Tibial nerve (tissue), 4 donors: ENCODE results near the gene PPP1R18. TPM values are rescaled to one million over a fixed set of nuclear protein-coding genes. Genes with fewer than 3 reads are reported as not detected.

ENCODE experiments used
- DNase-seq, 2 donors: peaks; one replicate each; pipeline ENCODE4 v3.0.0-alpha.2; 2019; ENCODE audit warnings: low spot score in 2 of 2
- H3K27ac ChIP-seq, 4 donors: fragments of 200-600 bp; sonication (generic) in 3 of 4; one replicate each; pipeline ENCODE4 v1.5.1; 2017 to 2019; ENCODE audit warnings: mild to moderate bottlenecking in 1 of 4
- H3K27me3 ChIP-seq, 2 donors: fragments of 200-600 bp; sonication (generic) in 1 of 2; one replicate each; pipeline versions ENCODE4 v1.5.1 to v1.6.0; 2017 to 2019
- H3K36me3 ChIP-seq, 3 donors: fragments of 200-600 bp; sonication (generic); one replicate each; pipeline ENCODE4 v1.5.1; 2018 to 2019
- H3K4me1 ChIP-seq, 4 donors: fragments of 200-600 bp; sonication (generic) in 3 of 4; one replicate each; pipeline ENCODE4 v1.5.1; 2017 to 2019
- H3K4me3 ChIP-seq, 4 donors: fragments of 200-600 bp; sonication (generic) in 3 of 4; one replicate each; pipeline ENCODE4 v1.5.1; 2017 to 2019; ENCODE audit warnings: mild to moderate bottlenecking in 1 of 4, moderate library complexity in 1 of 4
- H3K9me3 ChIP-seq, 4 donors: fragments of 200-600 bp; sonication (generic) in 3 of 4; one replicate each; pipeline ENCODE4 v1.5.1; 2017 to 2019
- EP300 ChIP-seq, 2 donors: sonication (generic); formaldehyde crosslinking; IDR thresholded peaks; one replicate each; pipeline ENCODE4 v1.6.1; 2017; ENCODE audit warnings: antibody characterized with exemption in 2 of 2, mild to moderate bottlenecking in 1 of 2
- POLR2A ChIP-seq, 2 donors: fragments of 450-650 bp; IDR thresholded peaks; one replicate each; pipeline ENCODE4 v1.6.1; 2017; ENCODE audit warnings: antibody characterized with exemption in 2 of 2, mild to moderate bottlenecking in 2 of 2, moderate library complexity in 2 of 2
- WGBS, 2 donors: methylation state at CpG; one replicate each; pipeline ENCODE4 v1.1.5; 2018; 5-methylcytosine and 5-hydroxymethylcytosine counted together
- total RNA-seq, 4 donors: library from RNA; depleted of rRNA; stranded (reverse); fragments of >200 nt; gene quantifications; one replicate each; pipeline ENCODE4 v1.1.0, GENCODE V29; 2016
- TF ChIP-seq, protein P1 (sequence below), 5 experiments: fragments of 200-600 bp in 3 of 5; fragments of 450-650 bp in 2 of 5; sonication (generic) in 3 of 5; IDR thresholded peaks; one replicate each; pipeline ENCODE4 v1.5.1; 2016 to 2019; ENCODE audit warnings: antibody characterized with exemption in 5 of 5, mild to moderate bottlenecking in 3 of 5, moderate library complexity in 2 of 5

The PPP1R18 gene
- total RNA-seq, 4 donors from 2014 or later, result 26.6 to 48.0 (median 35.5) TPM

GRCh38 chr6:30707281-30707850 is 20.9 kb upstream of the PPP1R18 start:
- no peak overlapping the region for H3K4me3 ChIP-seq
- 82 to 88% methylated on average over 6 of the region's 6 CpGs for WGBS, 2 donors
- DNase-seq, result no peak
- peaks cover 1 to 100% (median 4%) of the 10 kb centered on the region in 3 donors for H3K36me3 ChIP-seq
- no peak for TF ChIP-seq EP300 (IDR thresholded peaks at IDR 0.05)
- TF ChIP-seq, protein P1, sequence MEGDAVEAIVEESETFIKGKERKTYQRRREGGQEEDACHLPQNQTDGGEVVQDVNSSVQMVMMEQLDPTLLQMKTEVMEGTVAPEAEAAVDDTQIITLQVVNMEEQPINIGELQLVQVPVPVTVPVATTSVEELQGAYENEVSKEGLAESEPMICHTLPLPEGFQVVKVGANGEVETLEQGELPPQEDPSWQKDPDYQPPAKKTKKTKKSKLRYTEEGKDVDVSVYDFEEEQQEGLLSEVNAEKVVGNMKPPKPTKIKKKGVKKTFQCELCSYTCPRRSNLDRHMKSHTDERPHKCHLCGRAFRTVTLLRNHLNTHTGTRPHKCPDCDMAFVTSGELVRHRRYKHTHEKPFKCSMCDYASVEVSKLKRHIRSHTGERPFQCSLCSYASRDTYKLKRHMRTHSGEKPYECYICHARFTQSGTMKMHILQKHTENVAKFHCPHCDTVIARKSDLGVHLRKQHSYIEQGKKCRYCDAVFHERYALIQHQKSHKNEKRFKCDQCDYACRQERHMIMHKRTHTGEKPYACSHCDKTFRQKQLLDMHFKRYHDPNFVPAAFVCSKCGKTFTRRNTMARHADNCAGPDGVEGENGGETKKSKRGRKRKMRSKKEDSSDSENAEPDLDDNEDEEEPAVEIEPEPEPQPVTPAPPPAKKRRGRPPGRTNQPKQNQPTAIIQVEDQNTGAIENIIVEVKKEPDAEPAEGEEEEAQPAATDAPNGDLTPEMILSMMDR (IDR thresholded peaks at IDR 0.05), result no peak
- TF ChIP-seq POLR2A (IDR thresholded peaks at IDR 0.05), result no peak
- H3K9me3 ChIP-seq, result no peaks in the 10 kb centered on the region
- H3K27ac ChIP-seq, result no peak overlapping the region
- no peaks in the 10 kb centered on the region for H3K4me1 ChIP-seq
- no peaks in the 10 kb centered on the region for H3K27me3 ChIP-seq

GRCh38 chr6:30705620-30706019 is 19.2 kb upstream of the PPP1R18 start:
- H3K27ac ChIP-seq, result no peak overlapping the region
- no peaks in the 10 kb centered on the region for H3K4me1 ChIP-seq
- H3K27me3 ChIP-seq, result no peaks in the 10 kb centered on the region
- WGBS, 2 donors, result 91 to 93% methylated on average over 4 of the region's 4 CpGs
- DNase-seq, result no peak
- no peak for TF ChIP-seq POLR2A (IDR thresholded peaks at IDR 0.05)
- TF ChIP-seq, protein P1 (IDR thresholded peaks at IDR 0.05), result no peak
- TF ChIP-seq EP300 (IDR thresholded peaks at IDR 0.05), result no peak
- H3K9me3 ChIP-seq, result no peaks in the 10 kb centered on the region
- peaks cover 0 to 100% (median 4%) of the 10 kb centered on the region in 3 donors for H3K36me3 ChIP-seq
- no peak overlapping the region for H3K4me3 ChIP-seq

GRCh38 chr6:30703821-30704220 is 17.4 kb upstream of the PPP1R18 start:
- Histone ChIP-seq H3K27me3 (no peaks in the 10 kb centered on the region), H3K4me3 (no peak overlapping the region), H3K27ac (no peak overlapping the region), H3K9me3 (no peaks in the 10 kb centered on the region), H3K4me1 (no peaks in the 10 kb centered on the region), H3K36me3 (peaks cover 3 to 98% (median 4%) of the 10 kb centered on the region in 3 donors)
- 89% methylated on average over 4 of the region's 4 CpGs for WGBS, 2 donors
- DNase-seq, result no peak
- TF ChIP-seq EP300 (IDR thresholded peaks at IDR 0.05), result no peak
- no peak for TF ChIP-seq POLR2A (IDR thresholded peaks at IDR 0.05)
- TF ChIP-seq, protein P1 (IDR thresholded peaks at IDR 0.05), result no peak

DNA sequence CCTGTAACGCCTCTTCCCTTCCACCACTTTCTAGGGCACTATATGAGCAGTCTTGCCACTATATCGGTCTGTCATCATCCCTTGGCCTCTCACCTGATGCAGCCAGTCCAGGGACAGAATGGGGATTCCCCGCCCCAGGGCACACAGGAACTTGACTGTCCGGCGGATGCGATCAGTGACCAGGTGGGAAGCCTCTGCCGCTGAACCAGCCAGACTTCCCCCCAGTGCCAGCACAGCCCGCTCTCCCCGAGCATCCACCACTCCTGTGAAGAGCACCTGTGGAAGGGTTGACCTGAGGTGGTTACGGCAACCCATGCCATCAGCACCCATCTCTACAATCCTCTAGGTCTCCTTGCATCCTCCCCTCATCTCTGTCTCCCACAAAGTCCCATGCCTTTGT is 16.6 kb upstream of the PPP1R18 start:
- Histone ChIP-seq H3K27ac (no peak overlapping the region), H3K4me1 (no peaks in the 10 kb centered on the region), H3K4me3 (no peak overlapping the region), H3K36me3 (peaks cover 3 to 90% (median 4%) of the 10 kb centered on the region in 3 donors), H3K9me3 (no peaks in the 10 kb centered on the region), H3K27me3 (no peaks in the 10 kb centered on the region)
- TF ChIP-seq POLR2A (IDR thresholded peaks at IDR 0.05) (no peak), EP300 (IDR thresholded peaks at IDR 0.05) (no peak)
- TF ChIP-seq, protein P1 (IDR thresholded peaks at IDR 0.05), result no peak
- 95 to 99% methylated on average over 10 of the region's 10 CpGs for WGBS, 2 donors
- no peak for DNase-seq

DNA sequence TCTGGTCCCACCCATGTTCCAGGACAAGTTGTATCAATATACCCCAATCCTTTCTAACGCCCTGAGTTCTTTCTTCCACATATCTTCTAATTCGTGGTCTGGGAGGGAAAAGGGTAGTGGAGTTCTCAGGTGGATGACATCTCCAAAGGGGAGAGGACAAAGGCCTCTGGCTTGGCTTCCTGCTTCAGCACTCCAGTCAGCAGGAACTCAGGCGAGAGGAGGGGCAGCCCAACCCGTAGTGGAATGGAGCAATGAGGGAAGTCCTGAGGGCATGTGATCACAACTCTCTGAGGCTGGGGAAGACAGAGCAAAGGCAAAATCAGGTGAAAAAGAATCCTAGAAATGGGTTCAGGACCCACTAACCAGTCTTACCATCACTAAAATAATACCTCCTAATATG is 13.9 kb upstream of the PPP1R18 start:
- Histone ChIP-seq H3K27me3 (no peaks in the 10 kb centered on the region), H3K9me3 (no peaks in the 10 kb centered on the region), H3K36me3 (peaks cover 3 to 63% (median 4%) of the 10 kb centered on the region in 3 donors), H3K4me3 (no peak overlapping the region), H3K4me1 (peaks cover 0 to 5% (median 0%) of the 10 kb centered on the region in 4 donors), H3K27ac (no peak overlapping the region)
- DNase-seq, result no peak
- 59 to 60% methylated on average over 4 of the region's 4 CpGs for WGBS, 2 donors
- TF ChIP-seq, protein P1 (IDR thresholded peaks at IDR 0.05), result no peak
- TF ChIP-seq EP300 (IDR thresholded peaks at IDR 0.05), result no peak
- no peak for TF ChIP-seq POLR2A (IDR thresholded peaks at IDR 0.05)
